ENCODE measurements around the gene WDR46. TPM values are rescaled to one million over a fixed set of nuclear protein-coding genes. Genes with fewer than 3 reads are reported as not detected.

Gene WDR46
- total and polyA plus RNA-seq, 2 of the 13 experiments (the other 11 are each of a cell fraction or from before 2014, with no cell fraction given), result 47.4 to 105 TPM

- 89% methylated on average over 13 of the region's 15 CpGs for WGBS (ENCODE audit: low lambda C conversion rate)
- CTCF ChIA-PET (ENCODE audit: low intra/inter-chr PET ratio, low total read pairs), result no interaction called here
- DNase-seq (ENCODE audit: low spot score), result no peak
- peaks cover 5% of the 10 kb centered on the region for H3K79me2 ChIP-seq (ENCODE audit: insufficient read depth, low read length)
- H3K27ac ChIP-seq (ENCODE audit: extremely low read length, insufficient read depth, low read length), result peak overlapping the region; percentile 93
- no peaks in the 10 kb centered on the region; a peak in 1 of 5 replicates for H3K27me3 ChIP-seq (ENCODE audit: control insufficient read depth in 1 of 2, insufficient read depth in 2 of 2, low read length in 2 of 2)
- TF ChIP-seq NR2F1 (CRISPR knock-in tag; IDR thresholded peaks at IDR 0.05) (0 out of 4 replicates have a peak, but pooled peaks of 1 of the 2 experiments have one; percentile 28), JUNB (CRISPR knock-in tag; IDR thresholded peaks at IDR 0.05; ENCODE audit: borderline replicate concordance) (no peak), HIVEP1 (CRISPR knock-in tag; IDR thresholded peaks at IDR 0.05) (0 out of 2 replicates have a peak, but pooled peaks have one; percentile 37), TBX2 (CRISPR knock-in tag; IDR thresholded peaks at IDR 0.05; ENCODE audit: borderline replicate concordance) (0 out of 2 replicates have a peak, but pooled peaks have one; percentile 22), ZNF562 (CRISPR knock-in tag; IDR thresholded peaks at IDR 0.05; ENCODE audit: borderline replicate concordance) (no peak), NR2C2 (CRISPR knock-in tag; IDR thresholded peaks at IDR 0.05; ENCODE audit: borderline replicate concordance) (peak; percentile 59), ZNF768 (CRISPR knock-in tag; IDR thresholded peaks at IDR 0.05) (no peak), NR2F6 (IDR thresholded peaks at IDR 0.05) (0 out of 2 replicates have a peak, but pooled peaks have one; percentile 19), NR2F6 (CRISPR knock-in tag; IDR thresholded peaks at IDR 0.05) (no peak), DR1 (CRISPR knock-in tag; IDR thresholded peaks at IDR 0.05) (no peak), ZNF781 (CRISPR knock-in tag; IDR thresholded peaks at IDR 0.05; ENCODE audit: borderline replicate concordance, not compliant biosample characterization) (no peak), ZNF281 (CRISPR knock-in tag; IDR thresholded peaks at IDR 0.05; ENCODE audit: borderline replicate concordance) (no peak), XBP1 (CRISPR knock-in tag; IDR thresholded peaks at IDR 0.05) (no peak)
- no peak overlapping the region for H3K4me3 ChIP-seq (replicated peaks in 1 of 3; ENCODE audit: insufficient read depth in 1 of 3, low read depth in 2 of 3, low read length in 3 of 3)
- intact Hi-C loops (cut with micrococcal nuclease; ENCODE audit: unreplicated experiment) (no loop called here), in situ Hi-C loops (cut with HindIII; ENCODE audit: extremely low pct_ligation_motif_present, low pct_unique_long_range_greater_than_20kb) (loop anchor here (5.0 to 25.0 kb wide), 2 partner anchors 93 to 117 kb away; partner anchors contain the start of genes CUTA, HSD17B8, PHF1 and RXRB)
- peaks cover 10 to 24% of the 10 kb centered on the region in 2 experiments for H3K36me3 ChIP-seq (replicated peaks in 1 of 2; ENCODE audit: control insufficient read depth in 1 of 2, insufficient read depth in 2 of 2, low read length in 2 of 2)
- FAIRE-seq, result no peak
- BruUV-seq (replicated peaks), result no TSS peak
- no peak for ATAC-seq
- POLR2A ChIA-PET, result interaction anchor here (0.6 to 2.8 kb wide), 3 partner anchors 18 to 24 kb away, joined by 3 to 11 read pairs (median 6); partner anchors contain the start of genes B3GALT4, RPS18, VPS52 and ZBTB22
- no peaks in the 10 kb centered on the region for H3K9me3 ChIP-seq (ENCODE audit: low read length)
- no peak overlapping the region for H2AFZ ChIP-seq (ENCODE audit: low read length)
- no peaks in the 10 kb centered on the region for H4K20me1 ChIP-seq (ENCODE audit: insufficient read depth, low read length)
- H3K4me1 ChIP-seq (ENCODE audit: insufficient read depth, low read length), result peaks cover 25% of the 10 kb centered on the region
- H3K4me2 ChIP-seq (ENCODE audit: low read depth, low read length), result no peak overlapping the region
- H3K9ac ChIP-seq (ENCODE audit: insufficient read depth, low read depth, low read length), result no peak overlapping the region
Observed at GRCh38 chr6:33295621-33296369, 6.8 kb upstream of the WDR46 start.
